Stimulated activated CD4-positive, alpha-beta T cell treated with anti-CD3 and anti-CD28 coated beads, Interleukin-4, amount 100 ng/mL, for 4 hours (primary cell): ENCODE measurements around the gene CCDC7.
"Not testable (repeated sequence)": the region's sequence is repeated elsewhere in the genome, so short reads cannot be mapped to it uniquely, and the experiment has no call there.

Source experiments
- DNase-seq, 2 experiments: peaks; one replicate each; pipeline ENCODE4 v3.0.0-alpha.2; 2020

The CCDC7 gene

DNA sequence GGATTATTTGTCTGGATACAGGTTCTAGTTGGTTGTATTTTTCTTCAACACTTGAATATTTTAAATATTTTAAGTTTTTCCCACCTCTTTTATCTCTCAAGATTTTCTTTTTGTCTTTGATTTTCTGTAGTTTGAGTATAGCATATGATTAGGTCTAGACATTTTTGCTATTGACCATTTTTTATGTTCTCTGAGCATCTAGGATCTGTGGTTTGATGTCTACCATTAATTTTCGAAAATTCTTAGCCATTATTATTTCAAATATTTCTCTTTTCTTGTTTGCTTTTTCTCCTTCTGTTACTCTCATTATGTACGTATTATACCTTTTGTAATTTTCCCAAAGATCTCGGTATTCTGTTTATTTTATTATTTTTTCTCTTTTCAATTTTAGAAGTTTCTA is 293.0 kb downstream of the CCDC7 start:
- no peak for DNase-seq

DNA sequence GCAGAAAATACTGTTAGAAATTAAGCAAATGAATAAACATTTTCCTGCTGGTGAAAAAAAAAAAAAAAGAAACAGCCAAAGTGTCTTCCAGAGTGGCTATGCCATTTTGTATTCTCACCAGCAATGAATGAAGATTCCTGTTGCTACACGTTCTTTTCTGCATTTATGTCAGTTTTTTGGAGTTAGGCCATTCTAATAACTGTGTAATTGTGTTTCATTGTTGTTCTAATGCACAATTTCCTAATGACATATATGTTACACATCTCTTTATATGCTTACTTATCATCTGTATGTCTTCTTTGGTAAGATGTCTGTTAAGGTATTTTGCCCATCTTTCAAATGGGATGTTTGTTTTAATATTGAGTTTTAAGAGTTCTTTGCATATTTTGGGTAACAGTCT is 298.4 kb downstream of the CCDC7 start:
- DNase-seq = no peak

DNA sequence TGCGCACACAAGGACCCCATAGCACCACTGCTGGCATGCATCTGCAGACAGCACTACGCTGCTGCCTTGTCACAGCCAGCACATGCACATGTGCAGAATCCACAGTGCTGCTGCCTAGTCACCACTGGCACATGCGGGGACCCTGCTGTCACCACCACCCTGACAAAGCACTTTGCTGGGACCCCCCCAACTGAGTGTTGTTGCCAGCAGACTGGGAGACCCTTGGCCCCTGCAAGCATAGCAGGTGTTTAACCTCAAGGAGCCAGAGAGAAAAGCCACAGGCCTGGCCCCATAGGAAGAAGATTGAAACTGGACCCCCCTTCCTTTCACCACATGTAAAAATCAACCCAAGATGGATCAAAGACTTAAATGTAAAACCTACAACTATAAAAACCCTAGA is 300.9 kb downstream of the CCDC7 start:
- DNase-seq = no peak

DNA sequence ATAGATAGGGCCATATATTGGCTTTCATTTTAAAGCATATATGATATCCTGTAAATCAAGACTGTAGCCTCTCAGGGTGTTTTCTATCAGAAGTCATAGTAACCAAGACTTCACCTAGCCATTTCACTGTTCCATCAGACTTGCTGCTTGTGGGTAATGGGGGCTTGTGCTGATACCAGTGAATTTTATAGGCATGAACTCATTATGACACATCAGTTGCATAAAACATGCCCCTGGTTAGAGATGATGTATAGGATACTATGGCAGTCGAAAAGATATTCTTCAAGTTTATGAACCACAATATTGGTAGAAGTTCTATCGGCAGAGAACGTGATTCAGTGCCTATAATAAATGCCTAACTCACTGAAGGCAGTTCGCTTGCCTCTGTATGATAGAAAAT is 305.6 kb downstream of the CCDC7 start:
- no peak for DNase-seq

DNA sequence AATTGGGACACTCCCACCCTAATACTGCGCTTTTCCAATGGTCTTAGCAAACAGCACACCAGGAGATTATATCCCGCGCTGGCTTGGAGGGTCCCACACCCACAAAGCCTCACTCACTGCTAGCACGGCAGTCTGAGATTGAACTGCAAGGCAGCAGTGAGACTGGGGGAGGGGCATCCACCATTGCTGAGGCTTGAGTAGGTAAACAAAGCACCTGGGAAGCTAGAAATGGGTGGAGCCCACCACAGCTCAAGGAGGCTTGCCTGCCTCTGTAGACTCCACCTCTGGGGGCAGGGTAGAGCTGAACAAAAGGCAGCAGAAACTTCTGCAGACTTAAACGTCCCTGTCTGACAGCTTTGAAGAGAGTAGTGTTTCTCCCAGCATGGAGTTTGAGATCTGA is 309.0 kb downstream of the CCDC7 start:
- DNase-seq = not testable (repeated sequence)

DNA sequence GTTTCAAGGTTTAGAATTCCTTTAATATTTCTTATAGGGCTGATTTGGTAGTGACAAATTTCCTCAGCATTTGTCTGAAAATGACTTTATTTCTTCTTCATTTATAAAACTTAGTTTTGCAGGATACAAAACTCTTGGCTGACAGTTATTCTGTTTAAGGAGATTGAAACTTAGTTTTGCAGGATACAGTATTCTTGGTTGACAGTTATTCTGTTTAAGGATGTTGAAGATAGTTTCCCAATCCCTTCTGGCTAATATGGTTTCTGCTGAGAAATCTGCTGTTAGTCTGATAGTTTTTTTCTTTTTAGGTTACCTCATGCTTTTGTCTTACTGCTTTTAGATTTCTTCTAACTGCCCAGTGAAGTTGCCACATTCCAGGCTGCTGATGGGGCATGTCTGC is 325.3 kb downstream of the CCDC7 start:
- no peak for DNase-seq

DNA sequence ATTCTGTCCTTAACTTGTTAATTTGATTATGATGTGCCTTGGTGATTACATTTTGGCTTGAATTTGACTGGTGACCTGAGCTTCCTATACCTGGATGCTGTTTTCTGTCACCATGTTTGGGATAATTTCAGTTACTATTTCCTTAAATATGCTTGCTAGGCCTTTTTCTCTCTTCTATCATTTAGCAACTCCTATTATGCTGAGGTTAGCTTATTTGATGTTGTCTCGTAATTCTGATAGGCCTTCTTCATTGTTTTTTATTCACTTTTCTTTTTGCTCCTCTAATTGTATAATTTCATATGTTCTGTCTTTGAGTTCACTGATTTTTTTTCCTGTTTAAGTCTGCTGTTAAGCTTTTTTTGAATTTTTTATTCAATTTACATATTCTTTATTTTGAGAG is 327.2 kb downstream of the CCDC7 start:
- DNase-seq = no peak

DNA sequence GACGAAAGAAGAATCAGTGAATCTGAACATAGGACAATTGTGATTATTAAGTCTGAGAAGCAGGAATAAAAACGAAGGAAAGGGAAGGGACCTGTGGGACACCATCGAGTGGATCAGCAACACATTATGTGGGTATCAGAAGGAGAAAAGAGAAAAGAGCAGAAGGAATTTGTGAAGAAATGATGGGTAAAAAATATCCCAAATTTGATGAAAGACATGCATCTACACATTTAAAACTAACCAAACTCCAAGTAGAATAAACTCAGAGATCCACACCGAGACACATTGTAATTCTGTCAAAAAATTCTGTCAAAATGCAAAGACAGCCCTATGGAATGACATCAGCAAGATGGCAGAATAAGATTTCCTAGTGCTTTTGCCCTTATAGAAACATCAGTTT is 341.0 kb downstream of the CCDC7 start:
- DNase-seq = no peak

DNA sequence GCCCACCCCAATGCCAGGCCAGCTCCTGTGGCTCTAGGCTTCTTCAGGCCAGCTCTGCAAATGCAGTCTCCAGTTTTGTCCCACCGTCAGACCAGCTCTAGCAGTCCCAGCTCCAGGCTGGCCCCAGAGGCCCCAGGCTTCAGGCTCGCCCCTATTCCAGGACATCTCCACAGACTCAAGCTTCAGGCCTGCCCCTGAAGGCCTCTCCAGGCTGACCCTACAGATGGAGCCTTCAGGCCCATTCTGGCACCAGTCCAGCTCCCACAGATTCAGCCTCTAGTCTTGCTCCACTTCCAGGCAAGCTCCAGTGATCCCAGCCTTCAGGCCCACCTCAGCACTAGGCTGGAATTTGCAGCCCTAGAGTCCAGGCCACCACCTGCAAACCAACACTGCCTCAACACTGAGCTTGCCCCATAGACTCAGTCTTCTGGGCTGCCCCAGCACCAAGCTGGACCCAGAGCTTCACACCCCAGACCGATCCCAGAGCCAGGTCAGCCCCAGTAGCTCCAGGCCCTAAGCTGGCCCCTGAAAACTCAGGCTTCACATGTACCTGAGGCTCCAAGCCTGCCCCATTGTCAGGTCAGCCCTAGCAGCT is 341.8 kb downstream of the CCDC7 start:
- no peak for DNase-seq

DNA sequence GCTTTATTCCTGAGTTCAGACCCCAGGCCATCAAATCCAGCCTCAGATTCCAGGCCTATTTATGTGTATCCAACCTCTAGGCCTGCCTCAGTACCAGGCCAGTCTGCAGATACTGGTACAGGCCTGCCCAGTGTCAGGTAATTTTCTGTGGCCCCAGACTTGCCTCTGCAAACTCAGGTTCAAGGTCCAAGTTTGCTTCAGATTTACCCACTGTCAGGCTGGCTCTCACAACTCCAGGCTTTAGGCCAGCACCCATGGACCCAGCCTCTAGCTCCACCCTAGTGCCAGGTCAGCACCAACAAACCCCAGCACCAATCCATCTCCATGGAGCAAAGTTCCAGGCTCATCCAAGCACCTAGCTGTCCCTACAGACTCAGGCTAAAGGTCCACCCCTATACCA is 342.4 kb downstream of the CCDC7 start:
- DNase-seq = no peak

DNA sequence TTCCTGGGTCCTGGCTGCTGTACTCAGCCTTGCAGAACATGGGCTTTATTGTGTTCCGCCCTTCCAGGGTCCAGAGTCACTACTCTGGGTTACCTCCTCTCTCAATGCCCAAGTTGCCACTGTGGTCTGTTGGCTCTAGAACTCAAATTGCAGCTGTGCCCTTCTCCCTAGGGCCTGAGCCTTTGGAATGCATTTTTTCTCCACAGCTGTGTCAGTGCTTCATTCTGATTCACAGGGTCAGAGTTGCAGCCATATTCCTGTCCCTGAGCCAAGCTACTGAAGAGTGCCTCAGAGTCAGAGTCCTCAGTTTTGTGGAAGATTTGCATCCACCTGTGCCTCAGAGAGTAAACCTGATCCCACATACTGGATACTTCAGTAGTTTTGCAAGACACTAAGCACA is 344.5 kb downstream of the CCDC7 start:
- DNase-seq = no peak

DNA sequence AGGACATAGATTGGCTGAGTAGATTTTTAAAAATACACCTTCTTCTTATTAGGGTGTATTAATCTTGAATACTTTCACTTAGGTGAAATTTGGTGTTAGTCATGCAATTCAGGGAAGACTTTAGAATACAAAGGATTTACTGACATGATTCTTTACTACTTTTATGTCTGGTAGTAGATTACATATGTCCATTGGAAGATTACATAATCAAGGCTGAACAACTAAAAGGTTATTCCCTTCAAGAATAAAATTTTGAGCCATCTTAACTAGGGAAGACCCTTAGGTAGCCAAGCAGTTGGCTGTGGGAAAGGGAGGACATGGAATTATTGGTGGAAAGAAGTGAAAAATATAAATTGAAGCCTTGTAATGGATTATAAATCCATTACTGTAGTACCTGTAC is 347.1 kb downstream of the CCDC7 start:
- no peak for DNase-seq

DNA sequence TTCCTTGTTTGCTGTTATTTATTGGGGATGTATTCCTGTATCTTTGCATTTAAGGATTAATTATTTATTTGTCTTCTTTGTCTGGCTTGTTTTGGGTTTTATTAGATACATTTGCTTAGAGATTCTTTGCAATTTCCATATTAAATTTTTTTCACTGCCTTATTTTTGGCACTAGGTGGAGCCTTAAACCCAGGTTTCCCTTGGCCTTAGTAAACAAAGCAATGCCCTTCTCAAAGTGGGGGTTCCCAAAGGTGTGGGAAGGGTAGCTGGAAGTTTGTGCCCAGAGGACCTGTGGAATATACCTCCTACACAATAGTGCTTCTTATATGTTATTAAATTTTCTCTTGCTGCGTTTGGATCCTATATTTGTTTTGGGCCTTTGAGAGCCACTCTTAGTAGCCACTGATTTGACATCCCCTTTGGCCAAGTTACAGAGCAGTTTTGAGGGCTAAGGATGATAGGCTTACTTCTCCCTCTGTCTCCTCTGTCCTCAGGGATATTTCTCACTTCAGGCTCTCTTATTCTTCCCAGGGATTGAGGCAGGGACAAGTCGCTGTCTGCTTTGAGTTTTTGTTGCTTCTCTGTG is 349.8 kb downstream of the CCDC7 start:
- DNase-seq = no peak

DNA sequence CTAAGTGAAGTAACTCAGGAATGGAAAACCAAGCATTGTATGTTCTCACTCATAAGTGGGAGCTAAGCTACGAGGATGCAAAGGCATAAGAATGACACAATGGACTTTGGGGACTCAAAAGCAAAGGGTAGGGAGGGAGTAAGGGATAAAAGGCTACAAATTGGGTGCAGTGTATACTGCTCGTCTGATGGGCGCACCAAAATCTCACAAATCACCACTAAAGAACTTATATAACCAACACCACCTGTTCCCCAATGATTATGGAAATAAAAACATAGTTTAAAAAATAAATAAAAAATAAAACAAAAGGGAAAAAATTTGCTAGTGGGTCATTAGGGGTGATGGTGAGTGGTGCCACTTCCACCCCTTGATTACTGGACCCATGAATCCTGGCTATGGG is 351.5 kb downstream of the CCDC7 start:
- not testable (repeated sequence) for DNase-seq

DNA sequence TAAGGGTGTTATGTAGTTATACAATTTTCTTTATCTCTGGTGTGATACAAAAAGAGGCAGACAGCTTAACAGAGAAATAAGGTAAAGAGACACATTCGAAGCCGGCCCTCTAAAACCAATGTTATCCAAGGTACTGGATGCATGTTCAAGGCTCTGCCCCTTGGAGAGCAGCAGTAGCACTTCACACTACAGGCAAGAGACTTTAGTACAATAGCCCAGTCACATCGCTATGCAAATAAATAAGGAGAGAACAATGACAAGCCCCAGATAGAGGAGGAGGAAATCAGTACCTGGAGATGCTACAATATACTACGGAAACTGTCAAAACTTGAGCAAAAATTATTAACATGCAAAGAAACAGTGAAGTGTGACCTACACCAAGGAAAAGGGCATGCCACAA is 401.0 kb downstream of the CCDC7 start:
- no peak for DNase-seq

DNA sequence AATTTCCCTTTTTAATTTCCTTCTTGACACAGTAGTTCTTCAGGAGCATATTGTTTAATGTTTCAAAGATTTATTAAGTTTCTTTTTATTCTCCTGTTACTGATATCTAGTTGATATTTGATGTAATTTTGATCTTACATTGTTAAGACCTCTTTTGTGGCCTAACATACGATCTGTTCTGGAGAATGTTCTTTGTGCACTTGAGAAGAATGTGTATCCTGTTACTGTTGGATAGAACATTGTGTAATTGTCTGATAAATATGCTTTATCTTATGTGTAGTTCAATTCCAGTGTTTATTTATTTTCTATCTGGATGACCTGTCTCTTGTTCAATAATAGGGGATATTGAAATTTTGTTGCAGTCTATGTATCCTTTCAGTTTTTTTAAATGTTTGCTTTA is 405.4 kb downstream of the CCDC7 start:
- no peak for DNase-seq

DNA sequence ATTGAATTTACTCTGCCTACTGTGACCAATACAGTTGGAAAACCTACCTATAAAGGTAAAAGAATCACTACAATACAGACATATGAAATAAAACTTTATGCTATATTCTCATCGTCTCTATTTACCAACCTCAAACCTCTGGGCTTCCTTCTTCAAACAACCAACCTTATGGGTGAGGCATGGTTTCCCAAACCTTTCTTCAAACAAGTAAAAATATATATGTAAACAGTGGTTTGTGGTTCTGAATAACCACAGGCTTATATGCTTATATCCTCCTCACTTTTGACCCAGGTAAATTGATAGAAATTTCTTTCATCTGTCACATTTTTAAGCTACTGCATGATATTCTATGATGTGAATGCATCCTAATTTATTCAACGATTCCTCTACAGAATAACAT is 408.5 kb downstream of the CCDC7 start:
- DNase-seq = no peak

DNA sequence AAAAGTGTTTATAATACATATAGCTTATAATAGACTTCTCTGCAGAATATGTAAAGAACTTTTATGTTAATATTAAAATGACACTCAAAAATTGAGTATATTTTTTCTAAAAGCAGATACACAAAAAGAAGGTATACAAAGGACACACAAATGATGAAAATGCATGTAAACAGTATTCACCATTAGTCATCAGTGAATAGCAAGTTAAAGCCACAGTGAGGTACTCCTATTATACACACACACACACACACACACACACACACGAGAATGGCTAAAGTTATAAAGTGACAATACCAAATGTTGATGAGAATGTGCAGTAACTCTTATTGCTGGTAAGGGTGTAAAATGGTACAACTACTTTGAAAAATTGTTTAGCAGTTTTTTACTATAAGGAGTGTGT is 419.2 kb downstream of the CCDC7 start:
- no peak for DNase-seq

DNA sequence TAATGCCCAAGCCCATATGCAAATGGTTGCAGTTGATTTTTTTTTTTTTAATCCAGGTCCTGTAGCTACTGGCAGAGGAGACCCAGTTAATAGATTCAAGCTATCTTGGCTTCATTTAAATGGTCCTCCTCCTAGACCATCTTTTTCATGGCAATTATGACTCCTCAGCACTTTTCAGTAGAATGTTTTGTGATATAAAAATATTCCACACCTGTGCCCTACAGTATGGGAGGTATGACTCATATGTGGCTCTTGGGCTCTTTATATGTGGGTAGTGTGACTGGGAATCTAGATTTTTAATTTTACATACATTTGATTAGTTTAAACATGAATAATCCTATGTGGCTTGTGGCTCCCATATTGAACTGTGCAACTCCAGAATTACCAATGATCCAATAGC is 432.0 kb downstream of the CCDC7 start:
- DNase-seq = no peak

DNA sequence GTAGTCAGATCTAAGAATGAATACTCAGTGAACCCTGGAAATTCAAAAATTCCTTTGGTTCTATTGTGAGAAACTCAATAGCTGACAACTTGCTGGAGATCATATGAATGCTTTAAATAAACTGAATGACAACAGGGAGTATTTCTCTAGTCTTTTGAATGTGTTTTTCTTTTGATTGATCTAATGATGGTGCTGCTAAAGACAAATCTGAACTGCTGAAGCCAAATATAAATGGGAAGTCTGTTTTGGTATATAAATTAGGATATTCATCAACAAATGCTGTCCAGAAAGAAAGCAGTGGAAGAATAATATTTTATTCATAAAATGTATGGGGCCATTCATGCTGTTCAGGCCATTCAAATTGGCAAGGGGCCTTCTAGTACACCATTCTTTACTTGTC is 432.7 kb downstream of the CCDC7 start:
- DNase-seq = no peak

DNA sequence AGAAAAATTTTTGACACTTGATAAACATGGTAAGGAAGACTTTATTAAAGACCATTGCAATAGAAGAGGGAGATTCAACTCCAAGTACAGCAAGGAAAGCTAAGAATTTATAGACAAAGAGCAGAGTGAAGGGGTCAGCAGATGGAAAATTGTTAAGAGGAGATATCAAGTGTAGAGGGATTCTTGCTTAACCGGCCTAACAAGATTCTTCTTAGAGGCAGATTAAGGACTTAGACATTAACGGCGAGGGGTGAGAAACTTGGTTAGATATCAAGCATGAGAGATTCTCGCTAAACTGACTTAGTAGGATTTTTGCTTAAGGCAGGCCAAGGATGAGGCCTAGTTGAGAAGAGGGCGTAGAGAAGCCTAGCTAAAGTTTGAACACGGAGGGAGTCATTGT is 436.1 kb downstream of the CCDC7 start:
- DNase-seq = no peak

DNA sequence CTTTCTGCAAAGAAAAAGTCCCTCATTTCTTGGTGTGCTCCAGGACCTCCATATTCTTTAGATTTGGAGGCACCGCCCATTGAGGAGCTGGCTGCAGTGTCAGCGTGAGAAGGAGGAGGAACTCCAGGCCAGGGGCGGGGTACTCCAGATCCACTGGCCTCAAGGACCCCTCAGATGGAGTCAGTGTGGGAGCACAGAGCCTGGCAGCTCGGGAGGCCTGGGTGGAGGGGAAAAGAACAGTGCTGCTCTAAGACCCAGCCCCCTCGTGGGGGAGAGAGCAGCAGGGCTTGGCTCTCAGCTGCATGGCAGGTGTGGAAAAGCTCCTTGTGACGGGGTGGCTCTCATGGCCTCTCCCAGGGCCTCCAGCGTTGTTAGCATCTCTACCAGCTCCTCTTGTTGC is 441.5 kb downstream of the CCDC7 start:
- DNase-seq = no peak

DNA sequence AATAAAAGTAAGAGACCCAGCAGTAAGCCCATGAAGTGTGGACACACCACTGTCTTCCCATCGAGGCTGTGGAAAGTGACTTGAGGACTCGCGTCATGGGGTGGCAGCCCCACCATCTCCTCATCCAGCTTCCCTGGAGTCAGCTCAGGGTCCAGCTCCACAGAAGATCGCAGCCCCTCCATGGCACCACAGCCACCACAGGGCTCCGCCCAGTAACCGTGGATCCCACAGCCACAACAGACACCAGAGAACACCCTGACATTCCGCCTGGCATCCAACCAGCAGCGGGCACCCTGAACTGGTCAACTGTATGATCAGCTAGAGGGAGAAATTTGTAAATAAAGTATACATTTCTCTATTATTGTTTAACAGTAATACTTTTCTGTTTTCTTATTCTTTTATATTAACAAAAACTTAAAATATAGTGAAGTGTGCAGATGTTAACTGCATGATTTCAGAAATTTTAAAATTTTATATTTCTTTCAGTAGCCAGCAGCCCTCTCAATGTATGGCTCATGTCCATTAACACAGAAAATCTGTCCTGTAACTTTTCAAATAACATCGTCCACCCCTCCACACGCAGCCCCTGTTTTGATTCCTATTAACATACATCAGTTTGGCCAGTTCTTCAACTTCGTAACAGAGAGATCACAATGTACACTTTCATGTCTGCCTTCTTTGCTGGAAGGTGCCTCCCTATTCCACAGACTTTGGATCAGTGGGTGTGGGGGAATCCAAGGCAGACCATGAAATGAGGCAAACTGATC is 442.4 kb downstream of the CCDC7 start:
- DNase-seq = no peak

DNA sequence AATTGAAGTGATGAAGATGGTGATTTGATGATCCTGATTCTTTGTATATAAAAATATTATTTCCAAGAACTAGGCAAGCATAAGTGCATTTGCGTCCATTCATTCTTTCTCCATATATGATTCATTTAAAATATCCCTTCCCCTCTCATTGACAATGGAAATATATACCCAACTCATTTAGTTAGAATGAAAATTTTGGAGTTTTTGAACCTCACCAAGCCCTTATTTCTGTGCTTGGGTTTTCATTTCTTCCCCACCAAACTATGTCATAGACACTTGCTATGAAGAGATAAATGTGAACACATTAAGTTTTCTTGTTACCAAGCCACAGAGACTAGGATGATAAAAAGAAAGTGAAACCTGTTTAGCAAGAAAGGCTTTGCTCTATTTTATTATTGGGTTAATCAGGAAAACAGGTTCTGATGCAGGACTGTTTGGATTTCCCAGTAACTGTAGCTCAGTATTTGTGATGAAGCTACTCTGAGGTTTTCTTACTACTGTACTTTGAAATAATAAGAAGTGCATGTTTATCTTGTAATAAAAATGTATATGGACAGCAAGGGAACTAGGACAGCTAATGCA is 443.8 kb downstream of the CCDC7 start:
- DNase-seq = no peak
